ENCODE data around the gene CLDN6.

The CLDN6 gene

DNA sequence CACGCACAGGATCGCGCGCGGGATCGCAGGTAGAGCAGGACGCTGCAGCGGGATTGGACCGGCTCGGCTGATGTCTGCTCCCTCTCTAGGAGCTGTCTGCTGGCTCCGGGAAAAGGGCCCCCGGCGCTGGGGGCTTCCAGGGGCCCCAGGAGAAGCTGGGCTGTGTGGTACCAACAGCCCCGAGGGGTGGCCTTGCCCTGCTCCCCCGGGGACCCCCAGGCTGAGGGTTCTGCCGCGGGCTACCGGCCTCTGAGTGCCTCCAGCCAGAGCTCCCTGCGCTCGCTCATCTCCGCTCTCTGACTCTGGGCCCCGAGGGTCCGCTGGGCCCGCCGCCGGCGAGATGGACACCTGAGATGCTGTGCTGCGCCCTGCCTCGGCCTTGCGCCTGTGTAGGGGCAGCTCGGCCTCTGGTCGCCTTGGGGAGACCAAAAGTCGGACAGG, 50.2 kb downstream of the CLDN6 start:
- H3K27ac ChIP-seq, result peak overlapping the region; percentile 99
- TF ChIP-seq ZFX (IDR thresholded peaks at IDR 0.05; ENCODE audit: borderline replicate concordance), result no peak
- TF ChIP-seq, protein P1, sequence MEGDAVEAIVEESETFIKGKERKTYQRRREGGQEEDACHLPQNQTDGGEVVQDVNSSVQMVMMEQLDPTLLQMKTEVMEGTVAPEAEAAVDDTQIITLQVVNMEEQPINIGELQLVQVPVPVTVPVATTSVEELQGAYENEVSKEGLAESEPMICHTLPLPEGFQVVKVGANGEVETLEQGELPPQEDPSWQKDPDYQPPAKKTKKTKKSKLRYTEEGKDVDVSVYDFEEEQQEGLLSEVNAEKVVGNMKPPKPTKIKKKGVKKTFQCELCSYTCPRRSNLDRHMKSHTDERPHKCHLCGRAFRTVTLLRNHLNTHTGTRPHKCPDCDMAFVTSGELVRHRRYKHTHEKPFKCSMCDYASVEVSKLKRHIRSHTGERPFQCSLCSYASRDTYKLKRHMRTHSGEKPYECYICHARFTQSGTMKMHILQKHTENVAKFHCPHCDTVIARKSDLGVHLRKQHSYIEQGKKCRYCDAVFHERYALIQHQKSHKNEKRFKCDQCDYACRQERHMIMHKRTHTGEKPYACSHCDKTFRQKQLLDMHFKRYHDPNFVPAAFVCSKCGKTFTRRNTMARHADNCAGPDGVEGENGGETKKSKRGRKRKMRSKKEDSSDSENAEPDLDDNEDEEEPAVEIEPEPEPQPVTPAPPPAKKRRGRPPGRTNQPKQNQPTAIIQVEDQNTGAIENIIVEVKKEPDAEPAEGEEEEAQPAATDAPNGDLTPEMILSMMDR (IDR thresholded peaks at IDR 0.05), result no peak

DNA sequence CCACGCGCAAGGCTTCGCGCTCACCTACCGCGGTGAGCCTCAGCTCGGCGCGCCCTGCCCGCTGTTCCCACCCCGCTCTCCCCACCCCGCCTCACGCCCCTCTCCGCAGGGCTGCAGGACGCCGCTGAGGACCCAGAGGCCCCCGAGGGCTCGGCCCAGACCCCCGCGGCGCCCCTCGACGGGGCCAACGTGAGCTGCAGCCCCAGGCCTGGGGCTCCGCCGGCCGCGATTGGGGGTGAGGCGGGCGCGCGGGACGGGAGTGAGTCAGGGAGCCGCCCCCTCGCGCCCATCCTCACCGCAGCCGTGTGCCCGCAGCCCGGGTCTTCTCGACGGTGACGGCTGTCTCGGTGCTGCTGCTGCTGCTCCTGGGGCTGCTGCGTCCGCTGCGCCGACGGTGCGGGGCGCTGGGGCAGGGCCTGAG, 50.8 kb downstream of the CLDN6 start:
- peak overlapping the region; percentile 99 for H3K27ac ChIP-seq
- TF ChIP-seq ZFX (IDR thresholded peaks at IDR 0.05; ENCODE audit: borderline replicate concordance), result no peak
- TF ChIP-seq, protein P1 (IDR thresholded peaks at IDR 0.05), result 0 out of 2 replicates have a peak, but pooled peaks have one; percentile 16

DNA sequence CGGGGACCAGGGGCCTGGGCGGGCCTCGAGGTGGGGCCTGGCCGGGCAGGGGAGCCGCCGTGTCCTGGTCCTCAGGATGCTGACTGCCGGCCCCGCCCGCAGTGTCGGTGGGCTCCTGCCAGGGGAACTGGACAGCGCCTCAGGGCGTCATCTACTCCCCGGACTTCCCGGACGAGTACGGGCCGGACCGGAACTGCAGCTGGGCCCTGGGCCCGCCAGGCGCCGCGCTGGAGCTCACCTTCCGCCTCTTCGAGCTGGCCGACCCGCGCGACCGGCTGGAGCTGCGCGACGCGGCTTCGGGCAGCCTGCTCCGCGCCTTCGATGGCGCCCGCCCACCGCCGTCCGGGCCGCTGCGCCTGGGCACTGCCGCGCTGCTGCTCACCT, 51.2 kb downstream of the CLDN6 start:
- TF ChIP-seq, protein P1 (IDR thresholded peaks at IDR 0.05), result peak; percentile 38
- TF ChIP-seq ZFX (IDR thresholded peaks at IDR 0.05; ENCODE audit: borderline replicate concordance), result no peak
- peak overlapping the region; percentile 99 for H3K27ac ChIP-seq

DNA sequence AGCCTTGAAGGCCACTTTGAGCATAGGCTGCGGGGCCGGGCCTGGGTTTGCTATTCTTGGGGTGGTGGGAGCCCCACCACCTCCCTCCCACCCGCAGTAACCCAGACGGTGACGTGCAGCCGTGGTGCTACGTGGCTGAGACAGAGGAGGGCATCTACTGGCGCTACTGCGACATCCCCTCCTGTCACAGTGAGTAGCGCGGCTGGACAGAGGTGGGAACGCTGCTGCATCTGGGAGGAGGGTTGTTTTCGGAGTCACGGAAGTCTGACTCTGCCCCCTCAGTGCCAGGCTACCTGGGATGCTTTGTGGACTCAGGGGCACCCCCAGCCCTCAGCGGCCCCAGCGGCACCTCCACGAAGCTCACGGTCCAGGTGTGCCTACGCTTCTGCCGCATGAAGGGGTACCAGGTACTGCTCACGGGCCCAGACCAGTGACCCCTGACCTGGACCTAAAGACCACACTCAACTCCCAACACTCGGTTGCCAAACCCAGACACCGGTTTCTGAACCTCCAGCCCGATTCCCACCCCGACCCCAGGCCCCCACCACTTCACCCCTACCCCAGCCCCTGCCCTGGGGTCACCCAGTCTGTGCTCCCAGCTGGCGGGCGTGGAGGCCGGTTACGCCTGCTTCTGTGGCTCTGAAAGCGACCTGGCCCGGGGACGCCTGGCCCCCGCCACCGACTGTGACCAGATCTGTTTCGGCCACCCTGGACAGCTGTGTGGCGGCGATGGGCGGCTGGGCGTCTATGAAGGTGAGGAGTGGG, 51.8 kb downstream of the CLDN6 start:
- no peak for TF ChIP-seq ZFX (IDR thresholded peaks at IDR 0.05; ENCODE audit: borderline replicate concordance)

More for the DNA sequence above, 51.8 kb downstream of the CLDN6 start:
- peak overlapping the region; percentile 99 for H3K27ac ChIP-seq

All from 22Rv1 (cell line).